GM18520 (cell line): ENCODE results near the gene MAB21L4.

Experiments used
- ATAC-seq: cut with Tn5 transposase; IDR thresholded peaks from one replicate; pipeline ENCODE4 v1.9.1; 2021; ENCODE audit not compliant: unreplicated experiment

The MAB21L4 gene

GRCh38 chr2:240881913-240882312, 14.0 kb downstream of the MAB21L4 start:
- no peak for ATAC-seq

GRCh38 chr2:240879105-240879504, 16.9 kb downstream of the MAB21L4 start:
- no peak for ATAC-seq

GRCh38 chr2:240878341-240878936, 17.5 kb downstream of the MAB21L4 start:
- no peak for ATAC-seq

- no peak for ATAC-seq
Measured at GRCh38 chr2:240877460-240878340, 18.3 kb downstream of the MAB21L4 start.

- no peak for ATAC-seq
Measured at GRCh38 chr2:240876475-240877251, 19.3 kb downstream of the MAB21L4 start.

GRCh38 chr2:240876035-240876474, 19.9 kb downstream of the MAB21L4 start:
- ATAC-seq: no peak

GRCh38 chr2:240875228-240876034, 20.5 kb downstream of the MAB21L4 start:
- ATAC-seq: no peak

- ATAC-seq: no peak
Measured at GRCh38 chr2:240874715-240875227, 21.2 kb downstream of the MAB21L4 start.

- no peak for ATAC-seq
Measured at GRCh38 chr2:240873805-240874714, 21.9 kb downstream of the MAB21L4 start.

GRCh38 chr2:240873098-240873788, 22.7 kb downstream of the MAB21L4 start:
- ATAC-seq: no peak

GRCh38 chr2:240872317-240873097, 23.4 kb downstream of the MAB21L4 start:
- no peak for ATAC-seq

- no peak for ATAC-seq
Measured at GRCh38 chr2:240871071-240871958, 24.6 kb downstream of the MAB21L4 start.

GRCh38 chr2:240869956-240870875, 25.7 kb downstream of the MAB21L4 start:
- no peak for ATAC-seq

GRCh38 chr2:240869109-240869955, 26.6 kb downstream of the MAB21L4 start:
- no peak for ATAC-seq
